Loucy (cell line): Measurements from ENCODE around the gene SLC35F3.

ENCODE experiments used
- EZH2phosphoT487 ChIP-seq: fragments of 200-600 bp; IDR thresholded peaks from 2 replicates; pipeline ENCODE4 v1.6.1; 2018; ENCODE audit warnings: antibody characterized with exemption, mild to moderate bottlenecking, moderate library complexity, borderline replicate concordance
- TF ChIP-seq, protein P1 (sequence below): fragments of 200-600 bp; sonication (generic); conservative IDR thresholded peaks from 2 replicates; pipeline ENCODE4 v1.5.1; 2014; ENCODE audit warnings: mild to moderate bottlenecking, antibody characterized with exemption, low read length

- TF ChIP-seq, protein P1, sequence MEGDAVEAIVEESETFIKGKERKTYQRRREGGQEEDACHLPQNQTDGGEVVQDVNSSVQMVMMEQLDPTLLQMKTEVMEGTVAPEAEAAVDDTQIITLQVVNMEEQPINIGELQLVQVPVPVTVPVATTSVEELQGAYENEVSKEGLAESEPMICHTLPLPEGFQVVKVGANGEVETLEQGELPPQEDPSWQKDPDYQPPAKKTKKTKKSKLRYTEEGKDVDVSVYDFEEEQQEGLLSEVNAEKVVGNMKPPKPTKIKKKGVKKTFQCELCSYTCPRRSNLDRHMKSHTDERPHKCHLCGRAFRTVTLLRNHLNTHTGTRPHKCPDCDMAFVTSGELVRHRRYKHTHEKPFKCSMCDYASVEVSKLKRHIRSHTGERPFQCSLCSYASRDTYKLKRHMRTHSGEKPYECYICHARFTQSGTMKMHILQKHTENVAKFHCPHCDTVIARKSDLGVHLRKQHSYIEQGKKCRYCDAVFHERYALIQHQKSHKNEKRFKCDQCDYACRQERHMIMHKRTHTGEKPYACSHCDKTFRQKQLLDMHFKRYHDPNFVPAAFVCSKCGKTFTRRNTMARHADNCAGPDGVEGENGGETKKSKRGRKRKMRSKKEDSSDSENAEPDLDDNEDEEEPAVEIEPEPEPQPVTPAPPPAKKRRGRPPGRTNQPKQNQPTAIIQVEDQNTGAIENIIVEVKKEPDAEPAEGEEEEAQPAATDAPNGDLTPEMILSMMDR: no peak
- TF ChIP-seq EZH2phosphoT487: no peak
Measured at GRCh38 chr1:233928123-233928522, 23.6 kb downstream of the SLC35F3 start.
